ENCODE results near the gene STEAP4. TPM values are rescaled to one million over a fixed set of nuclear protein-coding genes. Genes with fewer than 3 reads are reported as not detected.

The STEAP4 gene
- total RNA-seq, 2 donors from 2014 or later, result 9.6 to 44.2 TPM

- no peak overlapping the region for H3K27ac ChIP-seq
- TF ChIP-seq, protein P1, sequence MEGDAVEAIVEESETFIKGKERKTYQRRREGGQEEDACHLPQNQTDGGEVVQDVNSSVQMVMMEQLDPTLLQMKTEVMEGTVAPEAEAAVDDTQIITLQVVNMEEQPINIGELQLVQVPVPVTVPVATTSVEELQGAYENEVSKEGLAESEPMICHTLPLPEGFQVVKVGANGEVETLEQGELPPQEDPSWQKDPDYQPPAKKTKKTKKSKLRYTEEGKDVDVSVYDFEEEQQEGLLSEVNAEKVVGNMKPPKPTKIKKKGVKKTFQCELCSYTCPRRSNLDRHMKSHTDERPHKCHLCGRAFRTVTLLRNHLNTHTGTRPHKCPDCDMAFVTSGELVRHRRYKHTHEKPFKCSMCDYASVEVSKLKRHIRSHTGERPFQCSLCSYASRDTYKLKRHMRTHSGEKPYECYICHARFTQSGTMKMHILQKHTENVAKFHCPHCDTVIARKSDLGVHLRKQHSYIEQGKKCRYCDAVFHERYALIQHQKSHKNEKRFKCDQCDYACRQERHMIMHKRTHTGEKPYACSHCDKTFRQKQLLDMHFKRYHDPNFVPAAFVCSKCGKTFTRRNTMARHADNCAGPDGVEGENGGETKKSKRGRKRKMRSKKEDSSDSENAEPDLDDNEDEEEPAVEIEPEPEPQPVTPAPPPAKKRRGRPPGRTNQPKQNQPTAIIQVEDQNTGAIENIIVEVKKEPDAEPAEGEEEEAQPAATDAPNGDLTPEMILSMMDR (IDR thresholded peaks at IDR 0.05), result no peak
- H3K4me1 ChIP-seq, result no peaks in the 10 kb centered on the region
- no peak for DNase-seq (ENCODE audit: low spot score)
- H3K4me3 ChIP-seq, result no peak overlapping the region
- H3K27me3 ChIP-seq, result no peaks in the 10 kb centered on the region
- H3K9me3 ChIP-seq, result no peaks in the 10 kb centered on the region
- H3K36me3 ChIP-seq, result no peaks in the 10 kb centered on the region
Measured at GRCh38 chr7:88293866-88294265, 12.8 kb downstream of the STEAP4 start.

- Histone ChIP-seq H3K27ac (no peak overlapping the region), H3K4me1 (no peaks in the 10 kb centered on the region), H3K36me3 (no peaks in the 10 kb centered on the region), H3K27me3 (no peaks in the 10 kb centered on the region), H3K9me3 (no peaks in the 10 kb centered on the region), H3K4me3 (no peak overlapping the region)
- TF ChIP-seq, protein P1 (IDR thresholded peaks at IDR 0.05), result no peak
- DNase-seq (ENCODE audit: low spot score), result no peak
Measured at GRCh38 chr7:88291398-88292173, 15.1 kb downstream of the STEAP4 start.

- Histone ChIP-seq H3K36me3 (no peaks in the 10 kb centered on the region), H3K27me3 (no peaks in the 10 kb centered on the region), H3K4me1 (no peaks in the 10 kb centered on the region), H3K9me3 (no peaks in the 10 kb centered on the region), H3K4me3 (no peak overlapping the region), H3K27ac (no peak overlapping the region)
- no peak for DNase-seq (ENCODE audit: low spot score)
- TF ChIP-seq, protein P1 (IDR thresholded peaks at IDR 0.05), result no peak
Measured at GRCh38 chr7:88290491-88290890, 16.2 kb downstream of the STEAP4 start.

GRCh38 chr7:88289564-88290025 is 17.1 kb downstream of the STEAP4 start:
- Histone ChIP-seq H3K27ac (no peak overlapping the region), H3K4me1 (no peaks in the 10 kb centered on the region), H3K36me3 (no peaks in the 10 kb centered on the region), H3K9me3 (no peaks in the 10 kb centered on the region), H3K4me3 (no peak overlapping the region), H3K27me3 (no peaks in the 10 kb centered on the region)
- DNase-seq (ENCODE audit: low spot score), result no peak
- TF ChIP-seq, protein P1 (IDR thresholded peaks at IDR 0.05), result no peak

GRCh38 chr7:88281749-88282148 is 24.9 kb downstream of the STEAP4 start:
- Histone ChIP-seq H3K27ac (no peak overlapping the region), H3K4me3 (no peak overlapping the region), H3K36me3 (no peaks in the 10 kb centered on the region), H3K9me3 (no peaks in the 10 kb centered on the region), H3K27me3 (no peaks in the 10 kb centered on the region), H3K4me1 (no peaks in the 10 kb centered on the region)
- TF ChIP-seq, protein P1 (IDR thresholded peaks at IDR 0.05), result no peak
- no peak for DNase-seq (ENCODE audit: low spot score)

DNA sequence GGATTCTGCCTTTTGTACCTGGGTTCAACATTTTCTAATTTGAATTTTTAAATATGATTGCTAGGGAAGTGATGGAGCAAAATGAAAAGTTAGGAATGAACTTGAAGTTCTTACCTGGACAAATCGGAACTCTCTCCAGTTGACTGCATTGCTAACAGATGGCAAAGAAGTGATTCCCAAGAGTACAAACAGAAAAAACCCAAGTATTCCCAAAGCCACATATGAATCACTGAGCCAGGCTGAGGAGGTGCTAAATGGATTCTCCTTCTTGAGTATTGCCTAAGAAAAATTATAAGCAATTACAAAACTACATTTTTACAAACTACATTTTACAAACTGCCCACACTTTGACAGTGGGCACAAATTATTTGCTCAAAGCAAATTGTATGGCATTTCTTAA is 25.9 kb downstream of the STEAP4 start:
- Histone ChIP-seq H3K27me3 (no peaks in the 10 kb centered on the region), H3K36me3 (no peaks in the 10 kb centered on the region), H3K27ac (no peak overlapping the region), H3K4me1 (no peaks in the 10 kb centered on the region), H3K4me3 (no peak overlapping the region), H3K9me3 (no peaks in the 10 kb centered on the region)
- TF ChIP-seq, protein P1 (IDR thresholded peaks at IDR 0.05), result no peak
- no peak for DNase-seq (ENCODE audit: low spot score)

Measured in right atrium auricular region (tissue), 2 donors.